HG02884 (cell line): Measurements from ENCODE around the gene TMEM101.
"Not testable (repeated sequence)": the region's sequence is repeated elsewhere in the genome, so short reads cannot be mapped to it uniquely, and the experiment has no call there.

Experiments used
- ATAC-seq: cut with Tn5 transposase; IDR thresholded peaks from one replicate; pipeline ENCODE4 v1.9.1; 2021; ENCODE audit warnings: mild to moderate bottlenecking, moderate library complexity; ENCODE audit not compliant: unreplicated experiment

TMEM101 gene

DNA sequence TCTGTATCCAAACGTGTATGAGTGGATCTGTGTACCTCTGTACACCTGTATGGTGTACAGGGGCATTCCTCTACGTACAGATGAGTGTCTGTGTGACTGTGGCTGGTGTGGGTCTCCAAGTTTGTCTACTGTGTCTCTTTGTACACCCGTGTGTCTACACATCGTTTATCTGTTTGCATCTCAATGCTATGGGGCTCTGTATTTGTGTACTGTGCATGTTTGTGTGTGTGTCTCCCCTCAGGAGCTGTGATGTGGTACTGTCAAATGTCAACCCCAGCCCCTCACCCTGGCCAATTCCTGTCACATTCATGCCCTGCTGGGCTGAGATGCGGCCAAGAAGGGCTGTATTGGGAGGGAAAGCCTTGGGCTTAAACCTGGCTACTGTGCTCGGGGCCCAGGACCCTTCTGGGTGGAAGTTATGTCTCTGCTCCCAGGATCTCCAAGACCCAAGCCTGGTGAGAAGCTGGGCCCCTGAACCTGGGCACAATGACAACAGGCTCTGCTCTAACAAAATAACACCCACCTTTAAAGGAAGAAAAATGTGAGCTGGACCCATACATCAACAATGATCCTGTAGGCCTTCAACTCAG is 13.8 kb downstream of the TMEM101 start:
- ATAC-seq, result no peak

DNA sequence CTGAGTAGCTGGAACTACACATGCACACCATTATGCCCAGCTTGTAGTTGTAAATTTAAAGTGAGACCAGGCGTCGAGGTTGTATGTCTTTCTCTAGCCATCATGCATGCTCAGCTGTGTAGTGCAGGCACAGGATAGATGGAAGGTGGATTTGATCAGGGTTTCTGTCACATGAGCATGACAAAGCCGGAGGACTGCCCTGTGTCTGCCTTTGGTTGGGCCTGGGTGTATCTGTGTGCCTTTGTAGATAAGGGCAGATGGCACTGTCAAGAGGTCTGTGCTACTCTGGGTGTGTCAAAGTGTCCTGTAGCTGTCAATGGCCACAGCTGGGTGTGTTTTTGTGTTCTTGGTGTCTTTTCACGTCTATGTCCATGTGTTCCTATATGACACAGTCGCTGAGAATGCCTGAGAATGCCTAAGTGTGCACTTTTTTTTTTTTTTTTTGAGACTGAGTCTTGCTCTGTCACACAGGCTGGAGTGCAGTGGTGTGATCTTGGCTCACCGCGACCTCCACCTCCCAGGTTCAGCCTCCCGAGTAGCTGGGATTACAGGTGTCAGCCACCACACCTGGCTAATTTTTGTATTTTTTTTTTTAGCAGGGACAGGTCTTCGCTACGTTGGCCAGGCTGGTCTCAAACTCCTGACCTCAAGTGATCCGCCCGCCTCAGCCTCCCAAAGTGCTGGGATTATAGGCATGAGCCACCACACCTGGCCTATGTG is 14.5 kb downstream of the TMEM101 start:
- ATAC-seq, result no peak

- ATAC-seq, result no peak
Observed at GRCh38 chr17:43999024-43999423, 15.7 kb downstream of the TMEM101 start.

- no peak for ATAC-seq
Observed at GRCh38 chr17:43998552-43998951, 16.2 kb downstream of the TMEM101 start.

DNA sequence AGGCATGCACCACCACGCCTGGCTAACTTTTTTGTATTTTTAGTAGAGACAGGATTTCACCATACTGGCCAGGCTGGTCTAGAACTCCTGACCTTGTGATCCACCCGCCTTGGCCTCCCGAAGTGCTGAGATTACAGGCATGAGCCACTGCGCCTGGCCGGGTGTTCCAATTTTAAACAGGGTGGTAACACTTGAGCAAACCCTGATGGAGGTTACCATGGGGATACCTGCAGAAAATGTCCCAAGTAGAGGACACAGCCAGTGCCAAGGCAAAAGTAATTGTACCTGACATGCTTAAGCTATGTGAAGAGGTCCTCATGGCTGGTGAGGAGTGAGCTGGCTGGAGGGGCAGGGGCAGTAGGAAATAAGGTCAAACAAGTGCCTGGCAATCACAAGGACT is 17.6 kb downstream of the TMEM101 start:
- ATAC-seq, result not testable (repeated sequence)

- ATAC-seq, result no peak
Observed at GRCh38 chr17:43995150-43995471, 19.7 kb downstream of the TMEM101 start.

- no peak for ATAC-seq
Observed at GRCh38 chr17:43994272-43995149, 20.3 kb downstream of the TMEM101 start.

GRCh38 chr17:43992641-43993040 is 22.1 kb downstream of the TMEM101 start:
- ATAC-seq, result no peak

DNA sequence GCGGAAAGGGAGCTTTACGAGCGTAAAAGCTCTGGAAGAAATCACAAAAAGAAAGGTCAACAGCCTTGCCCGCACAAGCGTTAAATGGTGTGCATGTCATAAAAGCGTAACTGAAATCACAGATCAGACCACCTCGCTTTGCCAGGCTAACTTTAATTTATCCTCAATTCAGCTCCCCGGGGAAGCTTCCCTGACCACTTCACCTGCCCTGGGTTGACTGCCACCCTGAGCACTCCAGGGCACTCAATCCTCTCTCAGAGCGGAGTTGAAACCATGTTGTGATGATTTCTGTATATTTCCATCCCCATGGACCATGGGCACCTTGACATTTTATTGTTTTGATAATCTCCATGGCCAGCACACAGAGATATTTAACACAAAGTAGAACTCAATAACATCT is 26.5 kb downstream of the TMEM101 start:
- ATAC-seq, result no peak

GRCh38 chr17:43987131-43988021 is 27.4 kb downstream of the TMEM101 start:
- no peak for ATAC-seq

DNA sequence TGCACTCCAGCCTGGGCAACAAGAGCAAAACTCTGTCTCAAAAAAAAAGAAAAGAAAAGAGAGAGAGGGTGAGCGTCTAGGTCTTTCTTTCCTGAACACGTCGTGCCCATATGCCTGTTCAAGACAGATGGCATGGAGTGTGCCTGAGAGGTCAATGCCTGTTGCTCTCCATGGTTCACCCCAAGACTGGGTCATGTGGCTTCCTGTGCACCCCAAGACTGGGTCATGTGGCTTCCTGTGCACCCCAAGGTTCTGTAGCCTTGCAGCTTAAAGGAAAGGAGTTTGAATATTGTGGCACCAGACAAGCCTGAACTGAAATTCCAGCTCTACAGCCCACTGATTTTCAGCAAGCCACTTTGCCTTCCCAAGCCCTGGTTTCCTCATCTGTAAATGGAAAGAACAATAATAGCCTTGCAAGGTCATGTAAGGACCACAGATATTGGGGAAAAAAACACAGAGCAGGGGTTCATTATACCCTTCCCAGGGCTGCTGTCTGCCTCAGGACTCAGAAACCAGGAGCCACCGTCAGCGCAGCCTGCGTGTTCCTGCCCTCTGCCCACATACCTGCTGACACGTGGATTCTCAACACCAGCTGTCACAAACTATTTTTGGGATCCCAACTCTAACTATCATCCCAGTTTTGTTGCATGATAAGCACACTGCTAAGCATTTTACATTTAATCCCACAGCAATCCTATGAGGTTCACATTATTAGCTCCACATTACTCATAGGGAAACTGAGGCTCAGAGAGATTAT is 28.4 kb downstream of the TMEM101 start:
- no peak for ATAC-seq

DNA sequence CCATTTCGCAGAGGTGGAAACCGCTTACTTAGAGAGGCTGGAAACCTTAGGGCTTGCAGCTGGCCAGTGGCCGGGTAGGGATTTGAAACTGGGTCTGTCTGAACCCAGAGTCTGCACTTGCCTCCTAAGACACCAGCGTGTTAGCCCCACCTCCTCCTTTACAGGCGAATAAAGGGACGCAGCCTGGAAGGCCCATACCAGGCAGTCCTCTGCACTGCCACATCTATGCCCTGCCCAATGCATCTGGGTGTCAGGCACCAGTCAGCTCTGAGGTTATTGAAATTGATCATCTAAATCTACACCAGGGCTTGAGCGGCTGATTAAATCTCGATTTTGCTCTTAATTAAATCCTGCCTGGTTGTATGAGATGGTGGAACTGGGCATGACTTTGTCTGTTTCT is 30.2 kb downstream of the TMEM101 start:
- ATAC-seq, result no peak

DNA sequence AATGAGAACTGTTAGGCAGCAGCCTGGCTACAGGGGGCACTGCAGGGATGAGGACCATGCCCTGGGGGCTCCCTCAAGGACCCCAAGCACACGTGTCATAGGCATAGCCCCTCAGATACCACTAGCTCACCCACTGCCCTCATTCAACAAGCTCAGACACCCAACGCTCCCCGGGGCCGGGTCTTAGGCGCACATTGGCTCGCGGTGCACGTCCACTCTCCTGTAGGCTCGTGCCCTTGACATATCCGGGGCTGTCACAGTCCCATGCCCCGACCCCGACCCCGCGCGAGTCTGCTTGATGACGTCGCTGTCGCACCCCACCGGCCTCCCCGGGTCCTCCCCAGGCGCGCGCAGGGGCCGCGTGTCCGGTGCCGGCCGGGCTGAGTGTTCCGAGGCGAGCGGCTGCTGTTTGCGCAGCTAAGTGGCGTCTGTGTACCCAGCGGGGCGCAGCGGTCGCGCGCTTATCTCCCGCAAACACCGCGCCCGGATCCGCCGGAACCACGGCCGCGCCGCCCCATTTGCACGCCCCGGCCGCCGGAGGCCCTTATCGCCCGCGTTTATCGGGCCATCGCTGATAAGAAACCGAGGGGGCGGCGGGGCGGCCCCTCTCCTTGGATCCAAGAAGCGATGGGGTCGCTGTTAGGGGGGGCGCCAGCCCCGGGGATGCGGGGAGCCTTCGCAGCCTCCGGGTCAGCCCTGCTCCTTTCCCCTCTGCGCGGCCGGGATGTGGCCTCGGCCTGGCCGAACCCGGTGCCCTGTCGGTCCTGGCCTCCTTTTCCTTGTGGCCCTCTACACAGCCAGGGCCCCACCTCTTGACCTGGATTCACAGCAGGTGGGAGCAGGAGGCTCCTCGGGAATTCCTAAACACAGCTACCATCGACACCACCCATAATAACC is 31.0 kb downstream of the TMEM101 start:
- no peak for ATAC-seq

DNA sequence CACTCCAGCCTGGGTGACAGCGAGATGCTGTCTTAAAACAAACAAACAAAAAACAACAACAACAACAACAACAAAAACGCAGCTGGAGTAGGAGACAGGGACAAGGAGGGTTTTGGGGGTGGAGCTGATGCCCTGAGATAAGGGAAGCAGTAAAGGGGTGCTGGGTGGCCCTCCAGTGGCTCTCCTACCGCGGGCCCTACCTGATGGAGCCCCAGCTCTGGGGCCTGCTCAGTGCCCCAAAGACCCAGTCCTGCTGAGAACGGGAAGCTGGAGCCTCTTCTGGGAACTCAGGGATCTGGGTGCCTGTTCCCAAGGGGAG is 31.6 kb downstream of the TMEM101 start:
- ATAC-seq, result no peak

- no peak for ATAC-seq
Observed at GRCh38 chr17:43982171-43982570, 32.6 kb downstream of the TMEM101 start.

DNA sequence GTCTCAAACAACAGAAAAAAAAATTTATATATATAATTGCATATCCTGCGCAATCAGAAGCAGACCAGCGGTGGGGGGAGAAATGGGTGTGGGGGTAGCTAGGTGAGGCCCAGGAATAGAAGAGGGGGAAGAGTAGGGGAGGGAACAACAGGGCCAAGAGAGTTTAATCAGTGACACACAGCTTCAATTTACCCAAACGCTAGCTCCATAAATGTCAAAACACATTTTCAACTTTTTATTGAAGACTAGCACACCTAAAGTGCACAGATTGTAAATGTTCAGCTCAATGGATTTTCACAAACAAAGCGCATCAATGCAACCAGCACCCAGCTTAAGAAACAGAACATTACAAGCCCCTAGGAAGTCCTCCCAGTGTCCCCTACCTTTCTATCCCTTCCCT is 35.1 kb downstream of the TMEM101 start:
- ATAC-seq, result no peak

GRCh38 chr17:43979011-43979410 is 35.8 kb downstream of the TMEM101 start:
- no peak for ATAC-seq

DNA sequence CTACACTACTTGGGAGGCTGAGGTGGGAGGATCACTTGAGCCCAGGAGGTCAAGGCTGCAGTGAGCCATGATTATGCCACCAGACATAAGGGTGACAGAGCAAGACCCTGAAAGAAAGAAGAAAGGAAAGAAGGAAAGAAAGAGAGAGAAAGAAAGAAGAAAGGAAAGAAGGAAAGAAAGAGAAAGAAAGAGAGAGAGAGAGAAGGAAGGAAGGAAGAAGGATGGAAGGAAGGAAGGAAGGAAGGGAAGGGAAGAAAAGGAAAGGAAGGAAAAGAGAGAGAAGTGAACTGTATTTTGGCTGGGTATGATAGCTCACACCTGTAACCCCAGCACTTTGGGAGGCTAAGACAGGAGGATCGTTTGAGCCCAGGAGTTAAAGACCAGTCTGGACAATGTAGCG is 36.7 kb downstream of the TMEM101 start:
- ATAC-seq, result no peak
